Embryonic facial prominence (tissue), 1 donor: ENCODE measurements around the gene CSTA.

ENCODE experiments used
- DNase-seq: peaks from one replicate; pipeline ENCODE4 v3.0.0-alpha.2; 2016; ENCODE audit errors: extremely low spot score

Gene CSTA

DNA sequence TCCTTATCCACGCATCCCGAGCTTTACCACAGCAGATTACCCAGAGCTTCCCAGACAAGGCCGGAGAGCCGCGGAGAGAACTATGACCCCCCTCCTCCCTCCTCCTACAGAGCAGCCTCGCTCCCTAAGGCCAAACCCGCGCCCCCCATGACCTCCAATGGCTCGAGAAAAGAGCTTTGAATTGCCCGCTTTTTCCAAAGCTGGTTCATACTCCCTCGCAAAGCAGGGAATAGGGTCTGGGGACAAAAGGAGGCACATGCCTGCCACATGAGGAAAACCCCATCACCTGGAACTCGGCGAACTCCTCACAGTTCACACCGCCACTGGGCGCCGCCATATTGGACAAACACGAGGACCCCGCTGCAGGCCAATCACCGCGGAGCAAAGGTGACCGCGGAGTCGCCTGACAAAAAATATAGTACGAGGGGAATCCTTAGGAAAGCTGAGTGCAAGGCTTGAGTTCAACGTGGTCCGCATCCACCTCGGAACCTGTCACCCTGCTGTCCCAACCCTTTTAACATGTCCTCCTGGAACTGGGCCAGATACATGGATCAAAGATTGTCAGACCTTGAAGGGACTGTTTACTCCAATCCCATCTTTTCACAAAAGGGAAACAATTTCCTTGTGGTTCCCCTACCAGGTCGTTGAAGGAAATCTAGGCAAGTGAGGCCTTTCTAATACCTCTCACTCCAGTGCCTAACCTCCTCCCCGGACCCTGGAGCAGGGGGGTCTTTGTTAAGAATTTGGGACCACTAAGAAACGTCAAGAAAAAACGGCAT, 58.0 kb downstream of the CSTA start, which contains the start of gene MIX23:
Gene MIX23, minus strand, starts transcription at position 344 of the 779 bp plus-strand sequence. Its CDS starts 7 bp downstream, at position 337.
- peak; percentile 75 for DNase-seq

DNA sequence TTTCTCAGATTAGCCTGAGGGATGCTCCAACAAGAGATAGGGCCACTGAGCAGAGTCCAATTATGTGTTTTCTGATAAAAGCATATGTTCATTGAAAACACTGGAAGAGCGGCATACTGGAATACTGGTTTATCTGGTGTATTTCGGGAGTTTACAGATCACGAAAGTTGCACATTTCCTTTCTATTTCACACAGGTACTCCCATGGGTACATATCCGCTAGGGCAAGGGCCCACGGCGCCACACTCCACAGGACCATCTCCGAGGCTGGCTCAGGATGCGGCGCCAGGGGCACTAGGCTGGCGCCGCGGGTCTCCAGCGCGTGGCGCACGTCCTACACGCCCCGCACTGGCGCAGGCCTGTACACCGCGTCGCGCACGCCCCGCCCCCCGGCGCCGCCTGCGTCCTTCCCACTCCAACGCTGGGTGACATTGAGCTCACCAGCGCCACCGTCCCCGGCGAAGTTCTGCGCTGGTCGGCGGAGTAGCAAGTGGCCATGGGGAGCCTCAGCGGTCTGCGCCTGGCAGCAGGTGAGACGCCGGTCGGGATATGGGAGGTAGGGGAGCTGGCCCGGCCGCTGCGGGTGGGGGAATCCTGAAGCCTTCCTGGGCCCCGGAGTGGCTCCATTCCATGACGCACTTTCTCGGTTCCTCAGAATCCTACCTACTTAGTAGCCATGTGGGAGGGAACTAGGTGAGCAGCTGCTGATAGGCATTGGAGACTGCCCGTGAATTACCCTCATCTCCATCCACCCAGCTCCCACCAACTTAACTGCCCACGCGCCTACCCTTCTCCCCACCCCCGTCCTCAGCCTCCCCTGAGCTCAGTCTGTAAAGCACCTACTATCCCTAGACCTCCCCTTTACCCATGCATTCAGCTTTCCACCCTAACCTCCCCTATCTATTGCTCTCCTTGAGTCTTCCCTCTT, 59.0 kb downstream of the CSTA start, which contains the start of gene FAM162A:
Gene FAM162A, plus strand, starts transcription at position 412 of the 927 bp plus-strand sequence. Its CDS starts 84 bp downstream, at position 496.
- DNase-seq: peak; percentile 84

- no peak for DNase-seq
These were observed 62.7 kb downstream of the CSTA start for GRCh38 chr3:122387709-122388108.

GRCh38 chr3:122389197-122389596, 64.1 kb downstream of the CSTA start:
- no peak for DNase-seq

DNA sequence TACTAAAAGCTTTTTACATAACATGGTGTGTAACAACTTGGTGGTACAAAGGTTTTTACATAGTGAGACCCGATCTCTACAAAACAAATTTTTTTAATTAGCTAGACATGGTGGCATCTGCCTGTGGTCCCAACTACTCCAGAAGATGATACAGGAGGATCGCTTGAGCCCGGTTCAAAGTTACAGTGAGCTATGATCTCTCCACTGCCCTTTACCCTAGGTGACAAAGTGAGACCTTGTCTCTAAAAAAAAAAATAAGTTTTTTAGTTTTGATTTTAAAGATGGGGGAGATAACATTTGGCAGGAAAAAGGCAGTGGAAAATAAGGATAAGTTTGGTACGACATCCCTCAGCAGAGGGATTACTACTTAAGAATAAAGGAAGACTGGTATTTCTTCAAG, 64.8 kb downstream of the CSTA start:
- no peak for DNase-seq

DNA sequence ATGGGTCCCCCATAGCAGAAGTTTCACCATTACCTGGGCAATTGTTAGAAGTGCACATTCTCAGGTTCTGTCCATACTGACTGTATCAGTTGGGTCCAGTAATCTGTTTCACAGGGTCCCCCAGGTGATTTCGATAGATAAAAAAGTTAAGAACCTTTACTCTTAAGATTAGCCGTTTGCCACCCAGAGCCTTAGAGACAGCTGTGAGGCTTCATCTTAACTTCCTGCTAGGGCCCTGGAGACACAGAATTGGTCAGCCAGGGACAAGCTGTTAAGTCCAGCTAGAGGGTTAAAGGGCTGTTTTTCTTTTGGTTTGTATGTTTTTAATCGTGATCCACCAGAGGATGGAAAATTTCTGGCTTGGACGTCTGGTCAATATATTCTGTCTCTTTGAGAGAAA, 65.6 kb downstream of the CSTA start:
- no peak for DNase-seq
